Activated CD4-positive, alpha-beta T cell treated with anti-CD3 and anti-CD28 coated beads, Interleukin-2, Interleukin-6, amounts not matched to agents 100 ng/mL and 50 ng/mL, durations not matched to agents 16 hours and 8 hours (primary cell): ENCODE results near the gene BICDL2.
"Not testable (repeated sequence)": the region's sequence is repeated elsewhere in the genome, so short reads cannot be mapped to it uniquely, and the experiment has no call there.

Experiments
- DNase-seq: peaks from one replicate; pipeline ENCODE4 v3.0.0-alpha.2; 2020

Gene BICDL2, protein sequence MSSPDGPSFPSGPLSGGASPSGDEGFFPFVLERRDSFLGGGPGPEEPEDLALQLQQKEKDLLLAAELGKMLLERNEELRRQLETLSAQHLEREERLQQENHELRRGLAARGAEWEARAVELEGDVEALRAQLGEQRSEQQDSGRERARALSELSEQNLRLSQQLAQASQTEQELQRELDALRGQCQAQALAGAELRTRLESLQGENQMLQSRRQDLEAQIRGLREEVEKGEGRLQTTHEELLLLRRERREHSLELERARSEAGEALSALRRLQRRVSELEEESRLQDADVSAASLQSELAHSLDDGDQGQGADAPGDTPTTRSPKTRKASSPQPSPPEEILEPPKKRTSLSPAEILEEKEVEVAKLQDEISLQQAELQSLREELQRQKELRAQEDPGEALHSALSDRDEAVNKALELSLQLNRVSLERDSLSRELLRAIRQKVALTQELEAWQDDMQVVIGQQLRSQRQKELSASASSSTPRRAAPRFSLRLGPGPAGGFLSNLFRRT

DNA sequence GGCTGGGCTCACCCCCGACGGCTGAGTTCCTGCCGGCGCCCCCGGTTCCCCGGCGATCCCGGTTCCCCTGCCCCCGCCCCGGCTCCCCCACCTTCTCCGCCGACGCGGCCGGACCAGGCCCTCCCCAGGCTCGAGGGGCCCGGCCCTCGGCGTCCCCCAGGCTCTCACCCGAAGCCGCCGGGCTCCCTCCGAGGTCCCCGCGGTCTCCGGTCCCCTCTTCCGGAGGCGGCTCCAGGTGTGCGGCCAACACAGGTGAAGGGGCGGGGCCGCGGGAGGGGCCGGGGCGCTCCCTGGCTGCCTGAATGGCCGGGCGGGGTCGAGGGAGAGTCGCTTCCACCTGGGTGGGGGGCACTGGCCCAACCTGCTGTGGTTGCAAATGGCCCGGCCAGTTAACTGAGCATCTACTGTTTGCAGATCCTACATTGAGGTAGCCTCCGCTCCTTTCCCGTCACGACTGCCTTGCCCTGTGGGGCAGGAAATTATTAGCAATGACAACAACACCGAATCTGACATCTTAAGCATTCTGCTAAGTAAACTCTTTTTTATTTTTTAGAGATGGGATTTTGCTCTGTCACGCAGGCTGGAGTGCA is at the start of gene BICDL2:
Gene BICDL2, minus strand, starts transcription at position 219 of the 590 bp plus-strand sequence. CDS start 1,448 bp downstream, outside the sequence.
- no peak for DNase-seq

DNA sequence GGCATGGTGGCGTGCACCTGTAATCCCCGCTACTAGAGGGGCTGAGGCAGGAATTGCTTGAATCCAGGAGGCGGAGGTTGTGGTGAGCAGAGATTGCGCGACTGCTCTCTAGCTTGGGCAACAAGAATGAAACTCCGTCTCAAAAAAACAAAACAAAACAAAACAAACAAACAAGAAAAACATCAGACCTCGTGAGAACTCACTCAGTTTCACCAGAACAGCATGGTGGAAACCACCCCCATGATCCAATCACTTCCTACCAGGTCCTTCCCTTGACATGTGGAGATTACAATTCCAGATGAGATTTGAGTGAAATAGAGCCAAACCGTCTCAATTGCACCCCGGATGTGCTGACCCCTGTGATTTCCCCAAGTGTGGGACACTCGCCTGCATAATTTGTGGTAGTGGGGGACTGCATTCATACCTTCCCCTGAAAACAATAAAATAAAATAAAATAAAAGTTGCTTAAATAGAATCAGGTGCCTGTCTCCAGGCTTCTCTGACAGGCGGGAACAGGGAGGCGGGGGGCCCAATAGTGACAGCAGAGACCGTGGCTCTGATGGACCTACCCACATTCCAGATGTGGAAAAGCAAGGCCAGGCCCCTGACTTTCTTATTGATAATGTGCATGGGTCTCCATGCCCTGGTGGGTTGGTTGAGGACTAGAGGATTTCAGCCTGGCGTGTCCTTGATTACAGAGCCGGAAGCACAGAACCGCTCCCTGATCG is 49.3 kb upstream of the BICDL2 start:
- DNase-seq = no peak

DNA sequence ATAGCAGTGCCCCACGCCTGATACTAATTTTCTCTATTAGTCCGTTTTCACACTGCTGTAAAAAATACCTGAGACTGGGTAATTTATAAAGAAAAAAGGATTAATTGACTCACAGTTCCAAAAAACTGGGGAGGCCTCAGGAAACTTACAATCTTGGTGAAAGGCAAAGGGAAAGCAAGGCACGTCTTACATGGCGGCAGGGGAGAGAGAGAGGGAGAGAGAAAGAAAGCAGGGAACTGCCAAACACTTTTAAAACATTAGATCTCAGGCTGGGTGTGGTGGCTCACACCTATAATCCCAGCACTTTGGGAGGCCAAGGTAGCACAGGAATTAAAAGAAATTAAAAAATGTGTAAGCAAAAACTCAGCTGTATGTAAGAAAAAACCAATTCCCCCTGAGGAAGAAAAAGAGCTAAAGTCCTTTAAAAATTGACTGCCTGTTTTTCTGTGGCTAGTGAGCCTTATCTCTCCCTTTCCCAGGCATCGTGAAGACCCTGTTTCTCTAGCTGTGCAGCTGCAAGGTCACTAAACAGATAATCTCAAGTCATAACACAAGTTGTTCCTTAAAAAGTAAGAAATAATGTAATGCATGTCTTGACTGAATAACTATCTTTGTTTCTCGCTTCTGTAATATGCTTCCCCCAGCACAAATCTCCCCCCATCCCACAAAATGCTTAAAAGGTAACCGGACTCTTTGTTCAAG is 48.4 kb upstream of the BICDL2 start:
- no peak for DNase-seq

DNA sequence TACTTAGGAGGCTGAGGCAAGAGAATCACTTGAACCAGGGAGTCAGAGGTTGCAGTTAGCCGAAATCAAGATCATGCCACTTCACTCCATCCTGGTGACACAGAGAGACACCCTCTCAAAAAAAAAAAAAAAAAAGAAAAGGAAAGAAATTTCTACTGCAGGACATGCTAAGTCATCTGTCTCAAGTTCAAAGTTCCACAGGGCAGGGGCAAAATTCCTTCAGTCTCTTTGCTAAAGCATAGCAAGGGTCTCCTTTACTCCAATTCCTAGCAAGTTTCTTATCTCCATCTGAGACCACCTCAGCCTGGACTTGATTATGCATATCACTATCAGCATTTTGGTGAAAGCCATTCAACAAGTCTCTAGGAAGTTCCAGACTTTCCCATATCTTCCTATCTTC is 47.7 kb upstream of the BICDL2 start:
- DNase-seq = no peak

DNA sequence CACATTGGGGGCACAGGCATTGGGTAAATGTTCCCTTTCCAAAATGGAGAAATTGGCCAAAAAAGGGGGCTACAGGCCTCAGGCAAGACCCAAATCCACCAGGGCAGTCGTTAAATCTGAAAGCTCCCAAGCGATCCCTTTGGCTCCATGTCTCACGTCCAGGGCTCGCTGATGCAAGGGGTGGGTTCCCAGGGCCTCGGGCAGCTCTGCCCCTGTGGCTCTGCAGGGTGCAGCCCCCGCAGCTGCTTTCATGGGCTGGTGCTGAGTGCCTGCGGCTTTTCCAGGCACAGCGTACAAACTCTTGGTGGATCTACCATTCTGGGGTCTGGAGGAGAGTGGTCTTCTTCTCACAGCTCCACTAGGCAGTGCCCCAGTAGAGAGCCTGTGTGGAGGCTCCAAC is 46.7 kb upstream of the BICDL2 start:
- not testable (repeated sequence) for DNase-seq

DNA sequence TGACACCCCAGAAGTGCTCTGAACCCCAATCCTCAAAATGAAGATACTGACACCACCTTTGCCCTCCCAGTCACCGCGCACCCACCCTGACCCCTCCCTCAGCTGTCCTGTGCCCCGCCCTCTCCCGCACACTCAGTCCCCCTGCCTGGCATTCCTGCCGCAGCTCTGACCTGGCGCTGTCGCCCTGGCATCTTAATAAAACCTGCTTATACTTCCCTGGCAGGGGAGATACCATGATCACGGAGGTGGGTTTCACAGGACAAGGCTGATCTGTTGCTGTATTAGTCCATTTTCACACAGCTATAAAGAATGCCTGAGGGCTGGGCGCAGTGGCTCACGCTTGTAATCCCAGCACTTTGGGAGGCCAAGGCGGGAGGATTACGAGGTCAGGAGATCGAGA is 45.2 kb upstream of the BICDL2 start:
- DNase-seq = not testable (repeated sequence)

DNA sequence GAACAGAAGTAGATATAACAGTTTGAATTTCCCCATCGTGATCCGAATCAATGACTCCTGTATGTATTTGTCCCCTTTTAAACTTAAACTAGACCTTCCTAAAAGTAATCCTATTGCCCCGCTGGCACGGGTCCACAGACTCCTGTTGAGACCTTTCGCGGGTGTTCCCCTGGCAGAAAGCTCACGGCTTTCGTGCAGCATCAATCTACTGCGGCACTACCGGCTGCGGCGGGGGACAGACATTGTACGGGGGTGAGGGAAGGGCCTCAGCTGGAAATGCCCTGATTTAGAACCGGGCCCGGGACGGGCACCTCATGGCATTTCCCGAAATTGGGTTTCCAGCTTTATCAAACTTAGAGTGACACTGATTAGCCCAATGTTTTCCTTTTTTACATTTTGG is 43.3 kb upstream of the BICDL2 start:
- DNase-seq = no peak

DNA sequence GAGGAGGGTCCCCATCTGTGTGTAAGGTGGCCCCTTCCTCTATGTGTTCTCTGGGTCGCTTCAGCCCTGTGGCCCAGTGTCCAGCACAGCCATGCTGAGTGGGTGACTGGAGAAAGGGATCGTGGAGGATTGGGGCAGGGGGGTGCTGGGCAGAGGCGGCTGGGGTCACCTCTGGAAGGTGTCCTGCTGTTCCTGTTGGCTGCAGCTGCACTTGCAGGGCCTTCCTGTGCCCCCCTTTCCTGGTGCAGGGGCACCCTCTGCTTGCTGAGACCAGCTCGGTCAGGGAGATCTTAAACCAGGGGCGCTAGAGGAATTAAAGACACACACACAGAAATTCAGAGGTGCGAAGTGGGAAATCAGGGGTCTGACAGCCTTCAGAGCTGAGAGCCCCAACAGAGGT is 39.8 kb upstream of the BICDL2 start:
- no peak for DNase-seq

DNA sequence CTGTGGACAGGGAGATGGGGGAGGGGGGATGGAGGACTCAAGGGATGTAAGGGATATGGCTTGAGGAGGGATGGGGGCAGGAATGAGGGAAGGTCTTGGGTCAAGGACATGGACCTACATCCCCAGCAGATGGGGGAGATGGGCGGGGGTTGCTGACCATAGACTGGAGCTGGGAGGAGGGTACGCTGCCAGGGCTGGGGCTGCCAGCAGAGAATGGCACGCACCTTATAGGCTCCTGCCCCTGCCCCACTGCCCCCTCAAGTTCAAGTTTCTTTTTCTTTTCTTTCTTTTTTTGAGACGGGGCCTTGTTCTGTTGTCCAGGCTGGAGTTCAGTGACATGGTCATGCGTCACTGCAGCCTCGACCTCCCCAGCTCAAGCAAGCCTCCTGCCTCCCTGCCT is 39.2 kb upstream of the BICDL2 start:
- not testable (repeated sequence) for DNase-seq

DNA sequence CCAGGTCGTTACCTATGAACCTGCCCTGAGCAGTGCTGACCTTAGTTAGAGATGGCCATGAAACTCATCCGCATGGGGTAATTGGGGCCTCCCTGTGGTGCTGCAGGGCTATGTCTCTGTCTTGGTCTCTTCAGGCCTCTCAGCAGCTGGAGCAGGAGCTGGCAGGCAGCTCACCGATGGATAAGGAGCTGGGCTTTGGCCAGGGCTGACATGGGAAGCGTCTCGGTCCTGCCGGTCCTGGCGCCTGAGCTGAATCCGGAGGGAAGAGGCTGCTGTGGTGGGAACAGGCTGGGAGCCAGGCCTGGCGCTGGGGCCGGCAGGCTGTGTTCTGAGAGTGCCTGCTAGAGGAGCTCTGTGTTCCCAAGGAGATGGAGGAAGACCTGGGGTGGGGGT is 38.8 kb upstream of the BICDL2 start:
- DNase-seq = no peak

DNA sequence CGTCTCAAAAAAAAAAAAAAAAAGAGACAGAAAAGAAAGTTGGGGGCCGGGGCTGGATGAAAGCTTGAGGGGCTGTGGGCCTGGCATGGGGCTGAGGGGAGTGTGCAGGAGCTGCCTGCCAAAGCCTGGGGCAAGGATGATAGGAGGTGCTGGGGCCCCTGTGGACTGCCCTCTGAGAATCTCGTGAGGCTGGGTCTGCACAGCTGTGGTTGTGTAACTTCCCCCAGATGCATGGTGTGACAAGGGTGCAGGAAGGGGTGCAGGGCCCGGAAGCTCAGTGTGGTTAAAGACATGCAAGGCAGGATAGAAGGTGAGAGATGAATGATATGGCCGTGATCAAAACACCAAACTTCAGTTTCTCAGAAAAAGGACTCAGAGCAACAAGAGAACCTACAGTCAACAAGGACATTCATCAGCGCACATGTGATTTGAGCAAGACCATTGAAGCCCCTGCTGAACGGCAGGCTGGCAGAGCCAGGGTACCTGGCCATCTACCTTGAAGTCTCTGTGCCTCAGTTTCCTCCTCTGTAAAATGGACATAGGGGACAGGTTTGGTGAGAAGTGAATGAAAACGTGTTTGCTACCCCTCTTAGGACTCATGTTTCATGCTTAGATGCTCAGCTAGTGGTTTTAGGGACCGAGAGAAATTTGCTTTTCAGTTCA is 38.2 kb upstream of the BICDL2 start:
- DNase-seq = peak; percentile 97

DNA sequence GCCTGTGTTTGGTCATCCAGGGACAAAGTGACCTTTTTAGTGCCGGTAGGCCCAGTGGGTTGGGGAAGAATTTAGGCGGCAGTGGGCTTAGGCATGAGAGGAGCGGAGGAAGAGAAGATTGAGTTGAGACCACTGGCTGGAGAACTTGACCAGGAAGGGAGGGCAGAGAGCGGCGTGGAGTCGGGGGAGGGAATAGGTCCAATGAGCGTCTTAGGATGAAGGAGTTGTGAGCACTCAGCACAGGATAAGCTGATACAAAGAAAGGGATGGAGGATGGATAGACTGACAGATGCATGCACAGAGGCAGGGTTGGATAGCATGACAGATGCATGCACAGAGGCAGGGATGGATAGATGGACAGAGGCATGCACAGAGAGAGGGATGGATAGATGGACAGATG is 36.7 kb upstream of the BICDL2 start:
- DNase-seq = no peak

DNA sequence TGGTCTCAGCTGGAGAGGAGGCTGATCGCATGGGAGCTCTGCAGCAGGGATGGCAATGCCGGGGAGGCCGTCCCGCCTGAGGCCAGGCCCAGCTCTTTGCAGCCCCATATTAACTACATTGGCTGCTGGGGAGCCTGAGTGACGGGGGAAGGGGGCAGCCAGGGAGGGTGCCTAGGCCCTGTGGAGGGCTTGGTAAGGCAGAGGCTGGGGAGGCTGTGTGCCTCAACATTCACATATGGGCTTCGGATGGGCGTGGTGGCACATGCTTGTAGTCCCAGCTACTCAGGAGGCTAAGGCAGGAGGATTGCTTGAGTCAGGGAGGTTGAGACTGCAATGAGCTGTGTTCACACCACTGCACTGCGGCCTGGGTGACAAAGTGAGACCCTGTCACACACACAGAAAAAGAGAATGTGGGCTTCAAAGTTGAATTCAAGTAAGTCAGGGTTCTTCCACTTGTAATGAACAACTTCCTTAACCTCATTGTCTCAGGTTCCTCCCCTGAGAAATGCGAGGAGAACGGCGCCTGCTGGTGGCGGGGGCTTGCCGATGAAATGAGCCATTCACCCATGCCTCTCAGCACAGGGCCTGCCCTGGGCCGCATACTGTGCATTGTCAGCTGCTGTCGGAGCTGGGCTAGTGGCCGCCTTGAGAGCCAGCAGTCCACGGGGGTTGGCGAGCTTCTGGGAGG is 36.0 kb upstream of the BICDL2 start:
- DNase-seq = not testable (repeated sequence)

DNA sequence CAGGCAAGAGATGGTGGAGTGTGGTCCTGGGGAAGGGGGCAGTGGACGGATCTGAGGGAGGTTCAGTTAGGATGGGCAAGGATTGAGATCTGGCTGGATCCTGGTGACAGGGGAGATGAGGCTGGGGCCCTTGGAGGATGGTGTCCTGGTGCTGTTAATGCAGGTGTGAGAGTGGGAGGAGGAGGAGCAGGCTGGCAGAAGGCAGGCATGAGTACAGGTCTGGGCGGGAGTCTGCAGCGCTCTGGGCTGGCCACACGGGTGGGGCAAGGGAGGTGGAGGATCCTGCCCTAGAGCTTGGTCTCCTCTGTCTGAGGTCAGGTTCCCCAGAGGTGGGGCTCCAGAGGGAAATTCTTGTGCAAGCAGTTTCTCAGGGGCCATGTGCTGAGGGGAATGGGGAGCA is 35.4 kb upstream of the BICDL2 start:
- DNase-seq = peak; percentile 75

DNA sequence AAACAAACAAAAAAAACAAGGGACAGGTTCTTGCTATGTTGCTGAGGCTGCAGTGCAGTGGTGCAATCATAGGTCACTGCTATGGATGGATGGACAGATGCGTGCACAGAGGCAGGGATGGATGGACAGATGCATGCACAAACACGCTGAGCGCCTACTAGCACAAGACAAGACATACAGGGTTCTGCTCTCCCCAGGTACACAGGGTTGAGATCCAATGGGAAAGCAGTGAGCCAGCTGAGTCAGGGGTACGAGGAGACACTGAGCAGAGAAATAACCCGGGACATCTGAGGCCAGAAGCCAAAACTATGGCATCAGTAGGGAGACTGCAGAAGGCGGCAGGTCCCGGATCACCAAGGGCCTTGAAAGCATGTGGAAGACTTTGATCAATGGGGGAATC is 34.9 kb upstream of the BICDL2 start:
- DNase-seq = no peak

DNA sequence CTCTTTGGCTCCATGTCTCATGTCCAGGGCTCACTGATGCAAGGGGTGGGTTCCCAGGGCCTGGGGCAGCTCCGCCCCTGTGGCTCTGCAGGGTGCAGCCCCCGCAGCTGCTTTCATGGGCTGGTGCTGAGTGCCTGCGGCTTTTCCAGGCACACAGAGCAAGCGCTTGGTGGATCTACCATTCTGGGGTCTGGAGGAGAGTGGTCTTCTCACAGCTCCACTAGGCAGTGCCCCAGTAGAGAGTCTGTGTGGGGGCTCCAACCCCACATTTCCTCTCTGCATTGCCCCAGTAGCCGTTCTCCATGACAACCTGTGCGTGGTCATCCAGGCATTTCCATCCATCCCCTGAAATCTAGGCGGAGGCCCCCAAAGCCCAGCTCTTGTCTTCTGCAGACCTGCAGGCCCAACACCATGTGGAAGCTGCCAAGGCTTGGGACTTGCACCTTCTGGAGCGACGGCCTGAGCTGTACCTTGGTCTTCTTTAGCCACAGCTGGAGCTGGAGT is 33.9 kb upstream of the BICDL2 start:
- no peak for DNase-seq

DNA sequence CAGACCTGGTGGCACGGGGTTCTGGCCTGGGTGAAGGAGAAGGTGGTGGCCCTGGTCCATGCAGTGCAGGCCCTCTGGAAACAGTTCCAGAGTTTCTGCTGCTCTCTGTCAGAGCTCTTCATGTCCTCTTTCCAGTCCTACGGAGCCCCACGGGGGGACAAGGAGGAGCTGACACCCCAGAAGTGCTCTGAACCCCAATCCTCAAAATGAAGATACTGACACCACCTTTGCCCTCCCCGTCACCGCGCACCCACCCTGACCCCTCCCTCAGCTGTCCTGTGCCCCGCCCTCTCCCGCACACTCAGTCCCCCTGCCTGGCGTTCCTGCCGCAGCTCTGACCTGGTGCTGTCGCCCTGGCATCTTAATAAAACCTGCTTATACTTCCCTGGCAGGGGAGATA is 32.4 kb upstream of the BICDL2 start:
- not testable (repeated sequence) for DNase-seq

DNA sequence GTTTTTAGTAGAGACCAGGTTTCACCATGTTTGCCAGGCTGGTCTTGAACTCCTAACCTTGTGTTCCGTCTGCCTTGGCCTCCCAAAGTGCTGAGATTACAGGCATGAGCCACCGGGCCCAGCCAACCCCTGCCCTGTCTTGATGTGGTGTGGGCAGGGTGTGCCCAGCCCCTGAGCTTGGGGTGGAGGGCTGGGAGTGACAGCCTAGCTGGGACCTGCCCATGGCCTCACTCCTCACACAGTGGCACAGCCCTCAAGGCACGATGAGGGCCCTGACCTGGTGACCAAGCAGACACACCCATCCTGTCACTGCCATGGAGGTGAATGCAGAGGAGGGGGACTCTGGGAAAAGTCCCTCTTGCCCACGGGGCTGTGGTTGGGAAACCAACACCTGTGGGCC is 31.7 kb upstream of the BICDL2 start:
- peak; percentile 43 for DNase-seq

DNA sequence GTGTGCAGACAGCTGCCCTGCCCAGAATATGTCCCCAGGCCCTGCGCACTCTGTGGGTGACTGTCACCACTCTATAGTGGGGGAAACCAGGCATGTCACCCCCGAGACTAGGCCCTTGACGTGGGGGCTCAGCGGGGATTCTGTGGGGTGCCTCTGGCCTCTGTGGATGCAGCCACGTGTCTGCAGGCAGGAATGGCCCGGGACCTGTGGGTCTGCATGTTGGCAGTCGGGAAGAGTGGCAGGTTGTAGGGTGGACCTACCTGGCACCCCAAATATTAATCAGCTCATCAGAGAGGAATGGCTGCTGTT is 29.6 kb upstream of the BICDL2 start:
- DNase-seq = no peak

DNA sequence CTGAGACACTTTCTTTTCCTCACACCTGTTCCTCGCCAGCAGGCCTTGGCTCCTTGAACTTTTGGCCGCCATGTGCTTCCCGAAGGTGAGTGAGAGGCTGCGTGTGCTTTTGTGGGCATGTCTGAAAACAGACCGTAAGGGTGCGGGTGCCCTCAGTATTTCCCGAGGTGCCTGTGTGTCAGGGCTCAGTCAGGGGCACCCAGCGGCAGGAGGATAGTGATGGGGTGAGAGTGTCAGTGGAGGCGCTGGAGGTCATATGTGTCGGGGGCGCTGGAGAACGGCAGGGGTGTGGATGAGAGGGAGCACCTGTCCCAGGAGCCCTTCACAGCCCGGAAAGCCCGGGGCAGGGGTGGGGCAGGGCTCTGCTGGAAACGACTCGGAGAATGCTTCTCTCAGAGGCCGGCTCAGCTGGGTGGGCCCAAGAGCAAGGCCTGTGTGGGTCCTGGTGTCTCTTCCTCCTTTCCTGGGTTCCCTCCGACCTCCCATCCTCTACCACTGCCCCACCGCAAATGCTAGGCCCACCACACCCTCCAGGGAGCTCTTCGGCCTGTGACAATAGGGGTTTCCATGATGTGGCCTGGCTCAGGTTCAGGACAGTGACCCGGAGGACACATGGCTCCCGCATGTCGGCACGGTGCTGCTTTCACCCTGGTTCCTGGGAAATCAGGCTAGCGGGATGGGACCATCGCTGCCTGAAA is 29.1 kb upstream of the BICDL2 start:
- peak; percentile 54 for DNase-seq

DNA sequence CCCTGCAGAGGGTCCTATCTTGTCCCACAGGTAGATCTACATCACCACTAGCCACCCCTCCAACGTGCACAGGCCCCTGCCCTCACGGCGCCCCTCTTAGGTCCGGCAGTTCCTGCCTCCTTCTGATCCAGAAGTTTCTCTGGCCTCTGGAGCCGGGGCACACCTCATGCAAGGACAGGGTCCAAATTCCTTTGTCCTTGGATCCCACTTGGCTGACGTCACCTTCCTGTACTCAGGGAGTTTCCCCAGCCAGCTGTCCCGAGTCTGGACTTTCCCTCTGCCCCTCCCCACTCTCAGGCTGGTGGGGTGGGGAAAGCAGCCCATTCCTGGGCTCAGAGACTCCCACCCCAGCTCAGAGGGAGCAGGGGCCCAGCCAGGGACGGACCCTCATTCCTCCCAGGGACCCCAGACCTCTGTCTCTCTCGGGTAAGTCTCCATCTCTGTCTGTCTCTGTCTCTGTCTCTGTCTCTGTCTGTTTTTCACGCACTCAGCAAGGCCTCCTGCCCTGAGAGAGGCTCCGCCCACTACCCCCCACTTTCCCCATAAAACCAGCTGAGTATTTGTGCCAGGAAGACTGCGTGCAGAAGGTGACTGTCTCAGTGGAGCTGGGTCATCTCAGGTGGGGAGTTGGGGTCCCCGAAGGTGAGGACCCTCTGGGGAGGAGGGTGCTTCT is 28.5 kb upstream of the BICDL2 start, which contains the start of gene IL32:
Gene IL32, plus strand, starts transcription at position 572 of the 673 bp plus-strand sequence. CDS start 172 bp downstream, outside the sequence.
- DNase-seq = peak; percentile 90
